K562 (cell line): ENCODE data around the gene PYGB. TPM values are rescaled to one million over a fixed set of nuclear protein-coding genes. Genes with fewer than 3 reads are reported as not detected.

Source experiments
- CAMTA2 ChIP-seq: fragments of 250-450 bp; sonication (Bioruptor Pico); conservative IDR thresholded peaks from 2 replicates; pipeline ENCODE4 v1.5.1; 2022
- CBFA2T3 ChIP-seq: fragments of 450-650 bp; IDR thresholded peaks from 2 replicates; pipeline ENCODE4 v1.6.1; 2017
- CUX1 ChIP-seq: fragments of 200-800 bp; sonication (Bioruptor generic); IDR thresholded peaks from 2 replicates; pipeline ENCODE4 v1.6.1; 2016; ENCODE audit warnings: missing genetic modification characterization, missing compliant biosample characterization
- DMBX1 ChIP-seq: fragments of 250-450 bp; sonication (Bioruptor Pico); IDR thresholded peaks from 2 replicates; pipeline ENCODE4 v1.8.0; 2022; ENCODE audit warnings: inconsistent platforms, mild to moderate bottlenecking, moderate library complexity, borderline replicate concordance
- ERF ChIP-seq: fragments of 450-650 bp; formaldehyde crosslinking; IDR thresholded peaks from 2 replicates; pipeline ENCODE4 v1.4.0; 2020; ENCODE audit warnings: mild to moderate bottlenecking, mixed read lengths
- FIP1L1 ChIP-seq: fragments of 200-400 bp; formaldehyde crosslinking; IDR thresholded peaks from 2 replicates; pipeline ENCODE4 v1.6.1; 2018; ENCODE audit warnings: mild to moderate bottlenecking, low read depth, low read length; ENCODE audit not compliant: poor library complexity, severe bottlenecking
- FOXA1 ChIP-seq: fragments of 450-650 bp; IDR thresholded peaks from 2 replicates; pipeline ENCODE4 v1.6.1; 2016; ENCODE audit warnings: mild to moderate bottlenecking, borderline replicate concordance
- FOXJ3 ChIP-seq: sonication (generic); formaldehyde crosslinking; IDR thresholded peaks from 2 replicates; pipeline ENCODE4 v1.4.0; 2020; ENCODE audit warnings: mild to moderate bottlenecking, missing genetic modification reagents
- KHSRP ChIP-seq: fragments of 450-650 bp; IDR thresholded peaks from 2 replicates; pipeline ENCODE4 v1.6.1; 2017
- KLF1 ChIP-seq: fragments of 450-650 bp; IDR thresholded peaks from 2 replicates; pipeline ENCODE4 v1.6.1; 2016; ENCODE audit warnings: missing genetic modification characterization, missing compliant biosample characterization
- MEF2D ChIP-seq: conservative IDR thresholded peaks from 2 replicates; pipeline ENCODE4 v1.6.1; 2016; ENCODE audit warnings: low read depth, missing genetic modification characterization, missing compliant biosample characterization
- NR1H2 ChIP-seq: sonication (generic); formaldehyde crosslinking; IDR thresholded peaks from 2 replicates; pipeline ENCODE4 v1.4.0; 2020; ENCODE audit warnings: mild to moderate bottlenecking, missing genetic modification reagents
- NRF1 ChIP-seq, 2 experiments: fragments of 450-650 bp; IDR thresholded peaks in 1 of 2; conservative IDR thresholded peaks in 1 of 2; 2 replicates each; pipeline ENCODE4 v1.6.1; 2014; ENCODE audit warnings: mild to moderate bottlenecking in 2 of 2
- PHF8 ChIP-seq: fragments of 200-600 bp; sonication (generic); IDR thresholded peaks from 2 replicates; pipeline ENCODE4 v1.6.1; 2012; ENCODE audit warnings: mixed run types, mild to moderate bottlenecking, inconsistent platforms, low read length, moderate library complexity, borderline replicate concordance
- STAG1 ChIP-seq: sonication (generic); formaldehyde crosslinking; IDR thresholded peaks from 2 replicates; pipeline ENCODE4 v1.5.0; 2020; ENCODE audit warnings: missing genetic modification reagents, borderline replicate concordance
- TARDBP ChIP-seq: fragments of 450-650 bp; IDR thresholded peaks from 2 replicates; pipeline ENCODE4 v1.6.1; 2016
- TEAD2 ChIP-seq: fragments of 450-650 bp; IDR thresholded peaks from 2 replicates; pipeline ENCODE4 v1.6.1; 2016; ENCODE audit warnings: missing genetic modification characterization, control low read depth, missing compliant biosample characterization
- U2AF2 ChIP-seq: fragments of 200-400 bp; formaldehyde crosslinking; optimal IDR thresholded peaks from 2 replicates; pipeline ENCODE3; 2017; ENCODE audit warnings: low read depth, mild to moderate bottlenecking, low read length
- ZBTB2 ChIP-seq: fragments of 450-650 bp; IDR thresholded peaks from 2 replicates; pipeline ENCODE4 v1.6.1; 2016; ENCODE audit warnings: antibody characterized with exemption
- ZNF175 ChIP-seq: fragments of 200-800 bp; sonication (Bioruptor generic); IDR thresholded peaks from 2 replicates; pipeline ENCODE4 v1.6.1; 2016; ENCODE audit warnings: low read depth, mild to moderate bottlenecking, missing genetic modification characterization, missing compliant biosample characterization
- ZNF512 ChIP-seq: IDR thresholded peaks from 2 replicates; pipeline ENCODE4 v1.6.1; 2016; ENCODE audit warnings: missing genetic modification characterization, missing compliant biosample characterization
- ZNF57 ChIP-seq: fragments of 450-650 bp; formaldehyde crosslinking; IDR thresholded peaks from 2 replicates; pipeline ENCODE4 v1.4.0; 2020; ENCODE audit warnings: mild to moderate bottlenecking, moderate library complexity
- polyA plus RNA-seq, 8 experiments: library from polyadenylated mRNA; depleted of rRNA in 4 of 8; stranded (reverse) in 5 of 8; unstranded in 3 of 8; fragments of >200 nt; fragmentation: Nextera tagmentation in 2 of 8; fragmentation: Illumina TruSeq in 1 of 8; extraction: Ambion mirVana in 2 of 8; extraction: Trizol in 1 of 8; gene quantifications; 2 replicates each; pipeline versions ENCODE4 v1.2.1 to v1.2.3, GENCODE V29; 2011 to 2014; ENCODE audit warnings: inconsistent platforms in 1 of 8, missing spikeins in 1 of 8
- total RNA-seq, 7 experiments: library from RNA; depleted of rRNA in 6 of 7; stranded (reverse); fragments of >200 nt in 6 of 7; fragmentation: Illumina TruSeq in 2 of 7; extraction: Trizol in 2 of 7; gene quantifications; 2 replicates each; pipeline versions ENCODE4 v1.2.1 to v1.2.3, GENCODE V29; 2011 to 2021; ENCODE audit warnings: low replicate concordance in 1 of 7

The PYGB gene
- total and polyA plus RNA-seq, 9 of the 15 experiments (the other 6 are each of a cell fraction or from before 2014, with no cell fraction given) = 0.34 to 18.0 (median 9.8) TPM

- TF ChIP-seq FIP1L1 (no peak), ZNF57 (CRISPR knock-in tag) (no peak), CUX1 (no peak), FOXA1 (no peak), CBFA2T3 (no peak), ZBTB2 (no peak), ZNF512 (tag) (no peak), NR1H2 (CRISPR knock-in tag) (no peak), PHF8 (no peak), DMBX1 (CRISPR knock-in tag) (0 out of 2 replicates have a peak, but pooled peaks have one; percentile 45), MEF2D (no peak), ERF (CRISPR knock-in tag) (0 out of 2 replicates have a peak, but pooled peaks have one; percentile 33), KLF1 (tag) (no peak), U2AF2 (no peak), KHSRP (no peak), FOXJ3 (CRISPR knock-in tag) (no peak), ZNF175 (CRISPR knock-in tag) (no peak; the same call in 1 of the 2 replicates), STAG1 (CRISPR knock-in tag) (no peak), TEAD2 (no peak), CAMTA2 (CRISPR knock-in tag) (no peak), NRF1 (conservative IDR thresholded peaks at IDR 0.05 in 1 of 2, IDR thresholded peaks at IDR 0.05 in 1 of 2) (0 out of 4 replicates have a peak, but pooled peaks of 1 of the 2 experiments have one; percentile 8), TARDBP (no peak)
These were observed 10.1 kb upstream of the PYGB start (continued) for GRCh38 chr20:25237610-25238318.
